Endothelial cell (in vitro differentiated cells): Measurements from ENCODE around the gene BOLA1. TPM values are rescaled to one million over a fixed set of nuclear protein-coding genes. Genes with fewer than 3 reads are reported as not detected.

Source experiments
- DNase-seq: peaks from one replicate; pipeline ENCODE4 v3.0.0; 2021; ENCODE audit warnings: low spot score
- H3K27ac Mint-ChIP-seq: one replicate; pipeline ENCODE4 v1.8.0; 2021; ENCODE audit warnings: mixed read lengths, inconsistent platforms; ENCODE audit not compliant: unreplicated experiment
- H3K27me3 Mint-ChIP-seq: one replicate; pipeline ENCODE4 v1.8.0; 2021; ENCODE audit warnings: mild to moderate bottlenecking, moderate library complexity, mixed read lengths, inconsistent platforms; ENCODE audit not compliant: unreplicated experiment
- H3K36me3 Mint-ChIP-seq: one replicate; pipeline ENCODE4 v1.8.0; 2021; ENCODE audit warnings: mild to moderate bottlenecking, low read depth, mixed read lengths, inconsistent platforms; ENCODE audit not compliant: unreplicated experiment
- H3K4me1 Mint-ChIP-seq: one replicate; pipeline ENCODE4 v1.8.0; 2021; ENCODE audit warnings: mild to moderate bottlenecking, mixed read lengths, inconsistent platforms; ENCODE audit not compliant: unreplicated experiment
- H3K4me3 Mint-ChIP-seq: one replicate; pipeline ENCODE4 v1.8.0; 2021; ENCODE audit warnings: mild to moderate bottlenecking, mixed read lengths, inconsistent platforms; ENCODE audit not compliant: unreplicated experiment
- H3K9me3 Mint-ChIP-seq: one replicate; pipeline ENCODE4 v1.8.0; 2021; ENCODE audit warnings: mixed read lengths, inconsistent platforms; ENCODE audit not compliant: unreplicated experiment
- CTCF ChIP-seq: fragments of 200-600 bp; sonication (generic); IDR thresholded peaks from one replicate; pipeline ENCODE4 v1.5.0; 2021; ENCODE audit warnings: antibody characterized with exemption; ENCODE audit not compliant: unreplicated experiment
- total RNA-seq: library from RNA; stranded (reverse); fragmentation: NEBNext Ultra II Directional; extraction: Animal tissue kit (Norgen Biotek cat#: 25700); gene quantifications from one replicate; pipeline ENCODE4 v1.2.1, GENCODE V29; 2021; ENCODE audit not compliant: unreplicated experiment

BOLA1 gene
- total RNA-seq, 1 donor from 2014 or later, result 7.7 TPM

- DNase-seq, result peak; percentile 55
- Mint-ChIP-seq H3K27me3 (peaks cover 4% of the 10 kb centered on the region), H3K4me1 (peaks cover 45% of the 10 kb centered on the region), H3K4me3 (no peak overlapping the region), H3K27ac (peak overlapping the region; percentile 85), H3K36me3 (peaks cover 19% of the 10 kb centered on the region), H3K9me3 (no peaks in the 10 kb centered on the region)
- TF ChIP-seq CTCF, result no peak
Measured at GRCh38 chr1:149942207-149942606, 42.8 kb downstream of the BOLA1 start.

GRCh38 chr1:149942885-149943284, 43.5 kb downstream of the BOLA1 start:
- peaks cover 38% of the 10 kb centered on the region for H3K4me1 Mint-ChIP-seq
- no peak for DNase-seq
- no peak overlapping the region for H3K4me3 Mint-ChIP-seq
- peaks cover 20% of the 10 kb centered on the region for H3K36me3 Mint-ChIP-seq
- TF ChIP-seq CTCF, result no peak
- peak overlapping the region; percentile 85 for H3K27ac Mint-ChIP-seq
- H3K9me3 Mint-ChIP-seq, result no peaks in the 10 kb centered on the region
- H3K27me3 Mint-ChIP-seq, result peaks cover 4% of the 10 kb centered on the region

GRCh38 chr1:149945206-149945605, 45.8 kb downstream of the BOLA1 start:
- Mint-ChIP-seq H3K9me3 (no peaks in the 10 kb centered on the region), H3K4me1 (peaks cover 26% of the 10 kb centered on the region), H3K27ac (no peak overlapping the region), H3K4me3 (peak overlapping the region; percentile 67), H3K27me3 (peaks cover 4% of the 10 kb centered on the region), H3K36me3 (peaks cover 35% of the 10 kb centered on the region)
- no peak for TF ChIP-seq CTCF
- DNase-seq, result no peak

GRCh38 chr1:149949911-149950310, 50.5 kb downstream of the BOLA1 start:
- no peak overlapping the region for H3K27ac Mint-ChIP-seq
- no peak for DNase-seq
- no peak for TF ChIP-seq CTCF
- peaks cover 41% of the 10 kb centered on the region for H3K36me3 Mint-ChIP-seq
- H3K4me3 Mint-ChIP-seq, result no peak overlapping the region
- no peaks in the 10 kb centered on the region for H3K27me3 Mint-ChIP-seq
- H3K4me1 Mint-ChIP-seq, result no peaks in the 10 kb centered on the region
- no peaks in the 10 kb centered on the region for H3K9me3 Mint-ChIP-seq

Other genes with a start within 250 kb of the BOLA1 start
- gene FCGR1A, start 116.9 kb upstream of the BOLA1 start, total RNA-seq, result not detected
- gene SV2A, start 18.3 kb downstream of the BOLA1 start, total RNA-seq, result 12.7 TPM
- 108 TPM for gene SF3B4, start 28.2 kb downstream of the BOLA1 start, total RNA-seq
- gene MTMR11, start 37.3 kb downstream of the BOLA1 start, total RNA-seq, result 10.3 TPM
- gene OTUD7B, start 111.2 kb downstream of the BOLA1 start, total RNA-seq, result 20.4 TPM
- 32.5 TPM for gene VPS45, start 168.2 kb downstream of the BOLA1 start, total RNA-seq